Progenitor cell of endocrine pancreas (in vitro differentiated cells): ENCODE measurements around the gene FRAT1. TPM values are rescaled to one million over a fixed set of nuclear protein-coding genes. Genes with fewer than 3 reads are reported as not detected.
"Not testable (repeated sequence)": the region's sequence is repeated elsewhere in the genome, so short reads cannot be mapped to it uniquely, and the experiment has no call there.

Experiments
- DNase-seq: peaks from one replicate; pipeline ENCODE4 v3.0.0; 2021; ENCODE audit warnings: low spot score; ENCODE audit not compliant: unreplicated experiment
- H3K27ac Mint-ChIP-seq: 2 replicates; pipeline ENCODE4 v1.8.0; 2021; ENCODE audit warnings: mild to moderate bottlenecking, moderate library complexity, mixed read lengths
- H3K27me3 Mint-ChIP-seq: 2 replicates; pipeline ENCODE4 v1.8.0; 2021; ENCODE audit warnings: mixed read lengths
- H3K36me3 Mint-ChIP-seq: 2 replicates; pipeline ENCODE4 v1.8.0; 2022; ENCODE audit warnings: mixed read lengths; ENCODE audit not compliant: insufficient read depth
- H3K4me1 Mint-ChIP-seq: 2 replicates; pipeline ENCODE4 v1.8.0; 2021; ENCODE audit warnings: low read depth, mixed read lengths
- H3K4me3 Mint-ChIP-seq: 2 replicates; pipeline ENCODE4 v1.8.0; 2021; ENCODE audit warnings: low read depth, mild to moderate bottlenecking, moderate library complexity, mixed read lengths
- H3K9me3 Mint-ChIP-seq: 2 replicates; pipeline ENCODE4 v1.8.0; 2021; ENCODE audit warnings: low read depth, mixed read lengths
- total RNA-seq: library from RNA; stranded (reverse); gene quantifications from 2 replicates; pipeline ENCODE4 v1.2.1, GENCODE V29; 2021
- TF ChIP-seq, protein P1 (sequence below): fragments of 200-600 bp; sonication (generic); IDR thresholded peaks from one replicate; pipeline ENCODE4 v1.5.0; 2021; ENCODE audit warnings: antibody characterized with exemption, mild to moderate bottlenecking; ENCODE audit not compliant: unreplicated experiment

FRAT1 gene
- total RNA-seq, 1 donor from 2014 or later: 15.7 TPM

- TF ChIP-seq, protein P1, sequence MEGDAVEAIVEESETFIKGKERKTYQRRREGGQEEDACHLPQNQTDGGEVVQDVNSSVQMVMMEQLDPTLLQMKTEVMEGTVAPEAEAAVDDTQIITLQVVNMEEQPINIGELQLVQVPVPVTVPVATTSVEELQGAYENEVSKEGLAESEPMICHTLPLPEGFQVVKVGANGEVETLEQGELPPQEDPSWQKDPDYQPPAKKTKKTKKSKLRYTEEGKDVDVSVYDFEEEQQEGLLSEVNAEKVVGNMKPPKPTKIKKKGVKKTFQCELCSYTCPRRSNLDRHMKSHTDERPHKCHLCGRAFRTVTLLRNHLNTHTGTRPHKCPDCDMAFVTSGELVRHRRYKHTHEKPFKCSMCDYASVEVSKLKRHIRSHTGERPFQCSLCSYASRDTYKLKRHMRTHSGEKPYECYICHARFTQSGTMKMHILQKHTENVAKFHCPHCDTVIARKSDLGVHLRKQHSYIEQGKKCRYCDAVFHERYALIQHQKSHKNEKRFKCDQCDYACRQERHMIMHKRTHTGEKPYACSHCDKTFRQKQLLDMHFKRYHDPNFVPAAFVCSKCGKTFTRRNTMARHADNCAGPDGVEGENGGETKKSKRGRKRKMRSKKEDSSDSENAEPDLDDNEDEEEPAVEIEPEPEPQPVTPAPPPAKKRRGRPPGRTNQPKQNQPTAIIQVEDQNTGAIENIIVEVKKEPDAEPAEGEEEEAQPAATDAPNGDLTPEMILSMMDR: no peak
- H3K27me3 Mint-ChIP-seq: no peaks in the 10 kb centered on the region
These were observed 22.3 kb downstream of the FRAT1 start for GRCh38 chr10:97341416-97341815.

DNA sequence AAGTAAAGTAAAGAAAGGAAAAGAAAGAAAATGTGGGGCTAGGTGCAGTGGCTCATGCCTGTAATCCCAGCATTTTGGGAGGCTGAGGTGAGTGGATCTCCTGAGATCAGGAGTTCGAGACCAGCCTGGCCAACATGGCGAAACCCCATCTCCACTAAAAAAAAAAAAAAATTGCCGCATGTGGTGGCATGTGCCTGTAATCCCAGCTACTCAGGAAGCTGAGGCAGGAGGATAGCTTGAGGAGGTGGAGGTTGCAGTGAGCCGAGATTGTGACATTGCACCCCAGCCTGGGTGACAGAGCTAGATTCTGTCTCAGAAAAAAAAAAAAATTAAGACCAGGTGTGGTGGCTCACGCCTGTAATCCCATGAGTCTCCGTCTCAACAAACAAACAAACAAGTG, 24.6 kb downstream of the FRAT1 start:
- not testable (repeated sequence) for H3K27ac Mint-ChIP-seq, H3K27me3 Mint-ChIP-seq, H3K9me3 Mint-ChIP-seq, H3K36me3 Mint-ChIP-seq, H3K4me3 Mint-ChIP-seq, DNase-seq, H3K4me1 Mint-ChIP-seq

More at GRCh38 chr10:97341416-97341815, 22.3 kb downstream of the FRAT1 start:
- Mint-ChIP-seq H3K4me1 (peaks cover 16% of the 10 kb centered on the region), H3K9me3 (no peaks in the 10 kb centered on the region), H3K27ac (peak overlapping the region; percentile 38), H3K4me3 (no peak overlapping the region), H3K36me3 (no peaks in the 10 kb centered on the region)
- DNase-seq: no peak

GRCh38 chr10:97347317-97347716, 28.2 kb downstream of the FRAT1 start:
- Mint-ChIP-seq H3K4me3 (no peak overlapping the region), H3K27me3 (no peaks in the 10 kb centered on the region), H3K27ac (no peak overlapping the region), H3K36me3 (peaks cover 2% of the 10 kb centered on the region), H3K4me1 (peaks cover 11% of the 10 kb centered on the region), H3K9me3 (no peaks in the 10 kb centered on the region)
- TF ChIP-seq, protein P1: no peak
- DNase-seq: no peak

- no peaks in the 10 kb centered on the region for H3K27me3 Mint-ChIP-seq
These were observed 30.9 kb downstream of the FRAT1 start for GRCh38 chr10:97349752-97350513.

GRCh38 chr10:97353945-97354344, 34.9 kb downstream of the FRAT1 start:
- H3K27ac Mint-ChIP-seq: no peak overlapping the region
- H3K9me3 Mint-ChIP-seq: no peaks in the 10 kb centered on the region
- DNase-seq: no peak
- peaks cover 14% of the 10 kb centered on the region for H3K4me1 Mint-ChIP-seq
- H3K4me3 Mint-ChIP-seq: no peak overlapping the region
- H3K27me3 Mint-ChIP-seq: no peaks in the 10 kb centered on the region
- peaks cover 12% of the 10 kb centered on the region for H3K36me3 Mint-ChIP-seq
- TF ChIP-seq, protein P1: no peak

More at GRCh38 chr10:97349752-97350513, 30.9 kb downstream of the FRAT1 start:
- no peak overlapping the region for H3K4me3 Mint-ChIP-seq
- TF ChIP-seq, protein P1: no peak
- H3K27ac Mint-ChIP-seq: peak overlapping the region; percentile 58
- no peaks in the 10 kb centered on the region for H3K9me3 Mint-ChIP-seq
- H3K36me3 Mint-ChIP-seq: peaks cover 2% of the 10 kb centered on the region
- peaks cover 11% of the 10 kb centered on the region for H3K4me1 Mint-ChIP-seq
- no peak for DNase-seq

- Mint-ChIP-seq H3K27me3 (no peaks in the 10 kb centered on the region), H3K9me3 (no peaks in the 10 kb centered on the region), H3K36me3 (peaks cover 12% of the 10 kb centered on the region), H3K27ac (no peak overlapping the region), H3K4me1 (peaks cover 2% of the 10 kb centered on the region), H3K4me3 (no peak overlapping the region)
- TF ChIP-seq, protein P1: peak; percentile 57
- DNase-seq: no peak
These were observed 36.5 kb downstream of the FRAT1 start for GRCh38 chr10:97355571-97355975.
